GM18511 (cell line): ENCODE measurements around the gene ALOXE3.
A peak's percentile ranks its signal among the peaks of the same experiment; 100 is the strongest.
"Not testable (repeated sequence)": the region's sequence is repeated elsewhere in the genome, so short reads cannot be mapped to it uniquely, and the experiment has no call there.

Source experiments
- ATAC-seq: cut with Tn5 transposase; IDR thresholded peaks from one replicate; pipeline ENCODE4 v1.9.1; 2021; ENCODE audit warnings: mild to moderate bottlenecking, moderate library complexity; ENCODE audit not compliant: unreplicated experiment

The ALOXE3 gene

DNA sequence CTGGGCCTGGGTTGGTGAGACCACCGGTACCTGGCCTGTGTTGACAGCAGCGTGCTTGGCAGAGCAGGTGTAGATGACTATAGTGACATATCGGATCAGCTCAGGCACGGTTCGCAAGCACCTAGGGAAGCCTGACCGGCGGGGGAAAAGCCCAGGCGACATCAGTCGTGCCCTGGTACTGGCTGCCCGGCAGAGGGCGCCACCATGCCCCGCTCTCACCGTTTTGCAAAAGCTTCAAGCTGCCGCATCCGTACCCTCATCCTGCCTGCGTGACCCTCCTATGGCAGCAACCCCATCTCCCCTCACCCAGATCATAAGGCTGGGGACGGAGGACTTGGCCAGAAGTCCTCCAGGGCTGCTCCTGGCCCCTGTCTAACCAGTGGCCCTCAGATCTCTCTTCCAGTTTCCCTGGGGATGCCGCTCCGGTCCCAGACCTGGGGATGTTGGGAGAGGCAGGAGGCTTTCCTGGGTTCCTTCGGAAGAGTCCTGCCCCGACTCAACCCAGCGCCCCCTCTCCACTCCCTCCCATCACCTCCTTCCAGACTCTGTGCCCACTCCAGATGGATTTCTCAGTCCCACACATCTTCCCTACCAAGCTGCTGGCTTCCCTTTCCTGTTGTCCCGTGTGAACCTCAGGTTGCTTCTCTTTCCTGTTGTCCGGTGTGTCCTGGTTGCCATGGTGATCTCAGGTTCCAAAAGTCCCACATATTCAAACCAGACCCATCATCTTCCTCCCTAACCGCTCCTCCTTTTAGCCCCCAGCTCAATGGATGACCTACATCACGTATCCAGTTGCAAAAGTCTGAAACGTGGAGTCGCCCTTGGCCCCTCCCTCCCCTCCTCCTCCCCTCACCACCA, 44.5 kb downstream of the ALOXE3 start:
- ATAC-seq = no peak

DNA sequence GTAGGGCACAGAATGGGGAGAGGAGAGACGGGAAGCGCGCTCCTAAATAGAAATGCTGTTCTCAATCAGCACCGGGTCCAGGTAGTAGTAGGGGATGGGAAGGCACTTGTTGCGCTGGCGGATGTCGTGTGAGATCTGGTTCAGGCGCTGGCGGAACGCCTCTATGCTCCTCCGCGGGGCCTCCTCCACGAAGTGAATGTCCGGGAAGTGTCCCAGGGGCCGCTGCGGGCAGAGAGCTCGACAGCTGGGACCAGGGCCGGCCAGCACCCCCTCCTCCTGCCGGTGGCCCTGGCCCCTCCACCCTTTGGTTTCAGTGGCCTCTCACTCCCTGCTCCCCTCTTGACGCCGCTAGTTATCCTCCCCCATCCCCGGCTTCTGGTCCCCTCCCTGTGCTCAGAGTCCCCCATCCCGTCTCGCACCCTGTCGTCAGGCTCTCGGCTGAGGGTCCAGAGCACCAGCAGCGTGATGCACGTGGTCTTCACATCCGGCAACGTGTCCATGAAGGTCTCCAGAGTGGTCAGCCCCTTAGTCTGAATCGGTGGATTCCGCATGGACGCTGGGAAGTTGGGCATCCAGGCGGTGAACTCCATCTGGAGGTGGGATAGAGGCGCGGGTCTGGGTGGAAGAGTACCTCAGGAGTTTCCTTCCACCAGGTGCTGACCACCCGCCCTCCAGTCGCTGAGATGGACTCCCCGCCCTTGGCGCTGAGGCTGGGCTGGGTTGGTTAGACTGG, 45.4 kb downstream of the ALOXE3 start:
- no peak for ATAC-seq

DNA sequence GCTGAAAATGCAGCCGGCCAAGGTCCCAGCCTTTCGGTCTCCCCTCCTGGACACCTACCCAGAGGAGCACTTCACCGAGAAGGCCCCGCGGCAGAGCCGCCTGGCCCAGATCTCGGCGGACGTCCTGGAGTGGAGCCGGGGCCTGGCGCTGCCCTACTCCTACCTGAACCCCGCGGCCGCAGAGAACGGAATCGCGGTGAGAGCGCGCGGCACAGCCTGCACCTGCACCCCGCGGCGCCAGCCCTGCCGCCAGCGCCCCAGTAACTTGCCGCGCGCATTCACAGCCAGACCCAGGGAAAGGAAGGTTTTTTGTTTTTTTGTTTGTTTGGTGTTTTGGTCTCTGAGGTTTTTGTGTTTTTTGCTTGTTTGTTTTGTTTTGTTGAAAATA, 46.0 kb downstream of the ALOXE3 start:
- ATAC-seq = no peak

DNA sequence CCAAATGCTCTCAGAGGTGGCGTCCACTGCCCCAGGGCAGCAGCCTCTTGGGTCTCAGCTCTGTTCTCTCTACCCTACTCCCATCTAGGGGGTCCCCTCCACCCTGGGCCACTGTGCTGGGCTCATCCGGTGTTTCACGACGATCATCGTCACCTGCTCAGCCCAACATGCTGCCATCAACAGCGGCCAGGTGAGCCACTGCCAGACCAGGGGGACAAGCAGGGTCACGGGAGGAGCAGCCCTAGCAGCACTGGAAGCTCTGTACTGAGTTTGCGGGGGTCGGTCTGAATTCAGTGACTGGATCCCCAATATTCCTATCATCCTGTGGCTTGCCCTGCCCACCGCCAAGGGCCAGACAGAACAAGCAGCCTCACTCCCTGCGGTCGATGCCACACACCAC, 46.8 kb downstream of the ALOXE3 start:
- ATAC-seq = no peak

DNA sequence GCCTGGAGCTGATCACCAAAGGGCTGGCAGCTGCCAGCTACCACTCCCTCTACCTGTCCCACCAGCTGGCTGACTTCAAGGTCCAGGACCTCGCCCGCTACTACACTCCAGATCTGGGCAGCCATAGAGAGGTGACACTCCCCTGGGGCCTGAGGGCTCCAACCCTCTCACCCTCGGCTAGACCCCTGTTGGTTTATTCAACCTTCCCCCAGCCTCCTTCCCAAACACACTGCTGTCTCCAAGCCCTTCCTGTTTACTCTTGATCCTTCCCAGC, 48.8 kb downstream of the ALOXE3 start:
- no peak for ATAC-seq

DNA sequence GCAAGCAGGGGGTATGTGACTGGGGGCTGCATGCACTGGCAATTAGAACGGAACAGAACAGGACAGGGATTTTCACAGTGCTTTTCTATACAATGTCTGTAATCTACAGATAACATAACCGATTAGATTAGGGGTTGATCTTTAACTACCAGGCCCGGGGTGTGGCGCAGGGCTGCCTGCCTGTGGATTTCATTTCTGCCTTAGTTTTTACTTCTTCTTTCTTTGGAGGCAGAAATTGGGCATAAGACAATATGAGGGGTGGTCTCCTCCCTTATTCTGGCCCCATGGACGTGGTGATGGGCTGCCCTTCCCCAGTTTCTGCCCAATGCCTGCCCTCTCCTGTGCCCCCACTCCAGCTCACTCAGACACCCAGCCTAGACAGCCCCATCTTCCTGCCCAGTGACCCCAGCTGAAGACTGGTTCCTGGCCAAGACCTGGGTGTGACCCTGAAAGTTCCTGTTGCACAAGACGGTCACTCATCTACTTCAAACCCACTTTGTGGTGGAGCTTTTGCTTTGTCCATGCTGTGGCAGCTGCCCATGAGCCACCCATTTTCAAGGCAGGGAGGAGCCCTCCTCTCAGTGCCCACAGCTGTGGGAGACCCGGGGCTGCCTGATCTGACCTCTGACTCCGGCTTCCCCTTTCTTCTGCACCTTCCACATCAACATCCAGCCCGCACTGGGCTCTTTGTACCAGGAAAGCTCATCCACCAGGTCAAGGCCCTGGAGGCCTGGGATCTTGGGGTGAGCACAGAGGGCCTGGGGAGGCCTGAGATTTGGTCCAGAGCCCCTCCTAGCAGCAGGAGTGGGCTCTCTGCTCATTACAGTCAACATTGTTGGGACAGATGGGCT, 49.4 kb downstream of the ALOXE3 start:
- ATAC-seq = no peak

DNA sequence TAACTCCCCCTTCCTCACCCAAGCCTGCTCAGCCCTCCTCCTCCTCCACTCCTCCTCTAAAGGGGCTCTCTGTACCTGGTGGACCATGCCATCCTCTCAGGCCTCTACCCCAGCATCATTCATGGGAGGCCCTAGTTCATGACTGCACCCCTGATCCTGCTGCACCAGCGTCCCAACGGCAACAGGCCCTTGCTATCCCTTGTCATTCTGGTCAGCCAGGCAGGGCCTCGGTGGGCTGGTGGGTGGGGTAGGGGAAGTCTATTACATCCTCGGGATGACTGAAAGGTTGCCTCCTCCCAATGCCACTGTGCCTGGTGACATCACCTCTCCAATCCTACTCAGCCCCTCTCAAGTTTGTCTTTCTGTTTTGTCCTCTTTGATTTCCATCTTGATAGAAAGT, 50.5 kb downstream of the ALOXE3 start:
- ATAC-seq = no peak

DNA sequence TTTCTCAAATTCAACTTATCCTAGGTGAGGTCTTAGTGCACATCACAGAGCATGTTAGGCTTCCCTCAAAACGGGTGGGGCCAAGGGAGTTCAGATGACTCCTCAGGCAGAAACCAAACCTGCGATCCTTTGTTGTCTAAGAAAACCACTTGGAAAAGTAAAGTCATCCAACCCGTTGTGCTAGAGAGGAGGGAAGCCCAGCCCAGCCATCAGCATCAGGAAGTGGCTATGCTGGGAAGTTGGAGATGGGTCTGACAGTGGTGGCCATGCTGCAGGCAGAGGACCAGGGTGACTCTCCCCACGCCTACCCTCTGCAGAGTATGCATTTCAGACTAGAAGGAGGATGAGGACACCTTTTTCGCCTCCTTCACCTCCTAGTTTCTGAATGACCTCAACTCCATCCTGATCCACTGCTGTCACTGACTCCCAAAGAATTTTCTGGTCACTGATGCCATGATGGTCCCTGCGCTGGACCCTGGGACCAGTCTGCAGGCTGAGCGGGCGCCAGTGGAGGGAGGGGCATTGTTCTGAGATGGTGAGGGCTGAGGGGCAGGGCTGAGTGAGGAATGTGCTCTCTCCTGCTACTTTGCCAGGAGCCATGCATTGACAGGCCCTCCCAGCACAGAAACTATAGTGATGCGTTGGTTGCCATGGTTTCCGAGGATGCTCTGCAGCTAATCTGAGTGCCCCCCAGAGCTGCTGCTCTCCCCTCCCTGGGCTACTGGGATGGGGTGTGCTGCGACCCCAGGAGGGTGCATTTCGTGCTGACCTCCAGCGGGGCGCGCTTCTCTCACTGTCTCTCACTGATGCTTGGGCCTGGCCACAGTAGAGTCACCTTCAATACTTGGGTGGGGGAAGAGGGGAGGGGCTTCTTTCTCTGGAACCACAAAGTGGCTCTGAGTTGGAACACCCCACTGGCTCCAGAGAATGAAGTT, 51.2 kb downstream of the ALOXE3 start:
- ATAC-seq = no peak

DNA sequence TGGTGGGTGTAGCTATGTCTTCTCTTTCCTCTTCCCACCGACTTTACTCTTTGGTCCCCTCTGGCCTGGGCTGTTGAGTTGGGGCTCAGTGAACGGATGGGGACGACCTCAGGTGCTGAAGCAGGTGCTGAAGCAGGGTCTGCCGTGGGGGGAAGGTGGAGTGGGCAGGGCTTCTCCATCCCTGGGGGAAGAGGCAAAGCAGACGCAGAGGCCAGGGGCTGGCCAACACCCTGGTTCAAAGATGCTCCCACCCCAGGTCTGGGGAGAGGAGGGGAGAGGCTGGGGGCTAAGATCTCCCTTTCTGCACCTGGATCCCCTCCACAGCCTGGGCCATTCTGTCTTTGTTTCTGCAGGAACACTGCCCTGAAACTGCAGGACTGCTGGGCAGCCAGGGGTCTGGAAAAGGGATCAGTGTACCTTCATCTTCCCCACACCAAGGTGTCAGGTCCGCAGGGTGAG, 53.7 kb downstream of the ALOXE3 start:
- ATAC-seq = no peak

DNA sequence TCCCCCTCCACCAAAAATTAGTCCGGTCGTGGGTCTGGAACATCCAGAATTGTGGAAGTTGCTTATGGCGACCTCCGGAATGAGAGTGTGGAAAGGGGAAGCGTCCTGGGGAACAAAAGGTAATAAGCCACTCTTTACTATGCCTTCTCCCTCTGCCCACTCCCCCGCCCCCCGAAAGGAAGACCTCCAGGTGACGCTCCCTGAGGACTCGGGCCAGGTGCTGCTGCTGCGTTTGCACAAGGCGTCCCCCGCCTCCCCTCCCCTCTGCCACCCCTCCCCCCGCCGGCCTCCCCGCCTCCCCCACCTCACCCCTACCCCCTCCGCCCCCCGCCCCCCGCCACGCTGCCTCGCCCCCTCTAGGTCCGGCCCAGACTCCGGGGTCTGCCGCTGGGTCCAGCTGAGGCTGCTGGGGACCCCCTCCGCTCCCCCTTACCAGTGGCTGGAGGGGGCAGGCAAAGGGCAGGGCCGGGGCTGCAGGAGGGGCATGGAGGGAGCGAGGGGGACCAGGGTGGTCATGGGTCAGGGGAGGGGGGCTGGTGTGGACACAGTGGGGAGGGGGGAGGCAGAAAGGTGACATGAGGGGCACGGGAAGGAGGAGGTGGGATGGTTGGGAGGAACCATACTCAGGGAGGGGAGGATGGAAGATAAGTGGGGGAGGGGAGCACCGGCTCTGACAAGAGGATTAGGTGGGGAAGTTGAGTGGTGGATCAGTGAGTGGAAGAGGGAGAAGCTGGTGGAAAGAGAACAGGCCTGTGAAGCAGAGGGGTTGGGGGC, 54.4 kb downstream of the ALOXE3 start:
- ATAC-seq = no peak

DNA sequence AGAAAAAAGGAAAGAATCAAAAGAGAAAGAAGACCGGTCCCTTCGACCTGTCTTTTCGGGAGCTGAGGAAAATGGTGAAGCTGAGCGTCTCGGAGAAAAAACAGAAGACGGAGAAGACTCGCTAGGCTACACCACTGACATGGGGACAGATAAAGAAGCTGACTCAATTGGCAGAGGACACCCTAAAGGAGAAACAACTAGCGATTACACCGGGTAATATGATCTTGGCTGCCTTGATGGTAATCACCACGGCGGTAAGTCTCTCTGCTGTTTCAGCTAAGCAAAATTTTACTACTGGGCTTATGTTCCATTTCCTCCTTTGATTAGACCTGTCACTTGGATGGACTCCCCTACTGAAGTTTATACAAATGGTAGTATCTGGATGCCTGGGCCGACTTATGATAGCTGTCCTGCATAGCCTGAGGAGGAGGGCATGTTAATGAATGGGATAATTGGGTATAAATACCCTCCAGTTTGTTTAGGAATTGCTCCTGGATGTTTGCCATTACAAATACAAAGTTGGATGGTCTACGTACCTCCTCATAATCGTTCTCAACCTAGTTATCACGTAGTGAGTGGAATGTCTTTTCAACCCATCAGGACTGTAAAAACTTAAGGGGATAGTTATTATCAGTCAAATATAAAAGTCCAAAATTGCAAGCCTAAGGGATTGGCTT, 55.4 kb downstream of the ALOXE3 start:
- no peak for ATAC-seq

DNA sequence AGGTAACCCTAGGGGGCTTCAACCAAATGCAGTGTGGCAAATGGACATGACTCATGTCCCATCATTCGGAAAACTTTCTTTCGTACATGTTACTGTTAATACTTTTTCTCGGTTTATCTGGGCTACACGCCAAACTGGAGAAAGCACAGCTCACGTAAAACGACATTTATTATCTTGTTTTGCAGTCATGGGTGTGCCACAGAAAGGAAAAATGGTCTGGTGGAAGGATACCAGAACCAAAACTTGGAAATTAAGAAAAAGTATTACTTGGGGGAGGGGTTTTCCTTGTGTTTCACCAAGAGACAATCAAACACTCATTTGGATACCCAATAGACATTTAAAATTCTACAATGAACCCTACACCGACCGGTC, 55.9 kb downstream of the ALOXE3 start:
- ATAC-seq = no peak

DNA sequence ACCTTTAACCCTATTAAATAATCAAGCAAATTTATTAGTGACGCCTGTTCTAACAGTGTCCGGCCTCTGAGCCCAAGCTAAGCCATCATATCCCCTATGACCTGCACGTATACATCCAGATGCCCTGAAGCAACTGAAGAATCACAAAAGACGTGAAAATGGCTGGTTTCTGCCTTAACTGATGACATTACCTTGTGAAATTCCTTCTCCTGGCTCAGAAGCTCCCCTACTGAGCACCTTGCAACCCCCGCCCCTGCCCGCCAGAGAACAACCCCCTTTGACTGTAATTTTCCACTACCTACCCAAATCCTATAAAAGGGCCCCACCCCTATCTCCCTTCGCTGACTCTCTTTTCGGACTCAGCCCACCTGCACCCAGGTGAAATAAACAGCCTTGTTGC, 56.5 kb downstream of the ALOXE3 start:
- ATAC-seq = not testable (repeated sequence)

DNA sequence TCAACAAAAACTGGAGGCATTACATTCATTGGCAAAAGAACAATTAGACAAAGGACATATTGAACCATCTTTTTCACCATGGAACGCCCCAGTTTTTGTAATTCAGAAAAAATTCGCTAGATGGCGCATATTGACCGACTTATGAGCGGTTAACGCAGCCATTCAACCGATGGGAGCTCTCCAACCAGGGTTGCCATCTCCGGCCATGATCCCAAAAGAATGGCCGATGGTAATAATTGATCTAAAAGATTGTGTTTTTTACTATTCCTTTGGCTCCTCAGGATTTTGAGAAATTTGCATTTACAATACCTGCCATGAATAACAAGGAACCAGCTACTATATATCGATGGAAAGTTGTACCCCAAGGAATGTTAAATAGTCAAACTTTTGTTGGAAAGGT, 58.0 kb downstream of the ALOXE3 start:
- no peak for ATAC-seq

DNA sequence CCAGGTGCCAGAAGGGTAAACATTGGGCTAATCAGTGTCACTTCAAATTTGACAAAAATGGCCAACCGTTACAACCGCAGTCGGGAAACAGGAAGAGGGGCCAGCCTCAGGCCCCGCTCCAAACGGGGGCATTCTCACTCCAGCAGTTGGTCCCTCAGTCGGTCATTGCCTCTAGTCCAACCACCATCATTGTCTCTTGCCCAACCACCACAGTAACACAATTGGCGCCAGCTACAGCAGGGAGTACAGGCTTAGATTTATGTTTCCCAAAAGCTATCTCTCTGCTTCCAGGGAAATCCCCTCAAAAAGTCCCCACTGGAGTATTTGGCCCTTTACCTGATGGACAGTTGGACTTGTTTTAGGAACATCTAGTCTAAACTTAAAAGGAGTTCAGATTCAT, 59.2 kb downstream of the ALOXE3 start:
- no peak for ATAC-seq

DNA sequence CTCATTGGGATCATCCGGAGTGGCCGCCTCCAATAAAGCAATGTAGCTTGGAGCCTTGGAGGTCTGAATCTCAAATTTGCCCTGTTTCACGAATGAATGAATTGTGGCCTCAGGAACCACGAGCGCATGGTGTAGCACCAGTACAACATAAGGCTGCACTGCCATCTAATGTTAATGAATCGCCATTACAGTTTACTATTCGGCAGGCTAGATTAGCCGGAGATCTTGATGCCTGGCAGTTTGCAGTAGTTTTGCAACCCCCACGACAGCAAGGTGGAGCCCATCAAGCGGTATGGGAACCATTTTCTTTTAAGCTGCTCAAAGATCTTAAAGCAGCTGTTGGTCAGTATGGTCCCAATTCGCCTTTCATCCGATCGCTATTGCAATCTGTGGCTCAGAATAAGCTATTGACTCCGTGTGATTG, 60.6 kb downstream of the ALOXE3 start:
- no peak for ATAC-seq

DNA sequence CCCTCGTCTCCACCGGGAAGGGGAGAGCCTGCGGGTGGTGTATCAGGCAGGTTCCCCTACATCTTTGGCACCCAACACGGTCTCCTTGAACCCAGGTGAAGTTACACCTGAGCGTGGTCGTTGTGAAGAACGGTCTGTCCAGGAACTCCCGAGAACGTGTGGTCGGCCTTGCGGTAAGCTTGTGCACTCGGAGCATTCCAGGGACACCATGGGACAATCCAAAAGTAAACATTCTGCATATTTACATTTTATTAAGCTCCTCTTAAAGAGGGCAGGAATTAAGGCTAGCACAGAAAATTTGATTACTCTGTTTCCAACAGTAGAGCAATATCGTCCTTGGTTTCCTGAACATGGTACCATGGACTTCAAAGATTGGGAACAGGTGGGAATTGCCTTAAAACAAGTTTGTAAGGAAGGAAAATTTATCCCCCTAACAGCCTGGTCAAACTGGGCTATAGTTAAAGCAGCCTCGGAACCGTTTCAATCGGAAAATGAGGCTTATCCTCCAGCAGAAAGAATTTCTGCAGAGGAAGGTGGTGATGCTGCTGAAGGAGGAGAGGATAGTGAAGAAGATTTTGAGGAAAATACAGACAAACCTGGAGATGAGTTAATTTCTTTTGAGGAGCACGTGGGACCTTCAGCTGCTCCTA, 61.2 kb downstream of the ALOXE3 start:
- ATAC-seq = no peak

DNA sequence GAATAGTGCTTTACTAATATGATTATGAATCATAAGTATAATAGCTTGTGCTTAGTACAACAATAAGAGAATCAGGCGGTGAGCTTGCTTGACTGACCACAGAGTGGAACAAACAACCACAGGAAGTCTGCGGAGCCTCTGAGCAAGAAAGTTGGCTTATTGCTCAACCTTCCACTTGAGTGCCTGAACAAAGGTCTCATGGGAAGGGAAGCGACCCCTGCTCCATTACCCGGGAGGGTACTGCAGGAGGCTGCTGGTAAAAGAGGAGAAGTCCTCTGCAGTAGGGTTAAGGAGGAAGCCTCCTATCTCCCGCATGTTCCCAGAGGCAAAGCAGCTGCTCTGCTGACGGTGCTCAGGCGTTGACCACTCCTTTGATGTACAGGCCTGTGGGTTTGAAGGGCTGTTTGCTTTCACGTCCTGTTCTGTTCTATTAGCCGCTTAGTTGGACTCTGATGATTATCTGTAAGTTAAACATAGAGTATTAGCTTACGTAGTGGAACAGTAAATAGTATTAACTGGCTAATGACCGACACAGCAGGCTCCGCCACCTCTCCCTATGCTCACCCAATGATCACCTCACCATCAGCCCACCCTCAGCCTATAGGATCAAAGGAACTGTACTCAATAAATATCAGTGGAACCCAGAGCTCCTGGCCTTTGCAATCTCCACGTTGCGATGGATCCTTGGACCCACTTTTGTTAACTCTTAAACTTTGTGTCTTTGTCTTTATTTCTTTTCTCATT, 61.9 kb downstream of the ALOXE3 start:
- peak; percentile 60 for ATAC-seq
